Fibroblast of pulmonary artery (primary cell): ENCODE measurements around the gene HHAT.

Experiments used
- DNase-seq: peaks from one replicate; pipeline ENCODE4 v3.0.0-alpha.2; 2010; ENCODE audit warnings: low read depth
- H3K4me3 ChIP-seq: replicated peaks from 2 replicates; pipeline ENCODE4 v1.5.1; 2011; ENCODE audit warnings: low read depth, mild to moderate bottlenecking, control low read depth, low read length, moderate library complexity
- TF ChIP-seq, protein P1 (sequence below): IDR thresholded peaks from 2 replicates; pipeline ENCODE4 v1.5.1; 2011; ENCODE audit warnings: mild to moderate bottlenecking, control low read depth, low read length, inconsistent platforms; ENCODE audit errors: missing control alignments

Gene HHAT

DNA sequence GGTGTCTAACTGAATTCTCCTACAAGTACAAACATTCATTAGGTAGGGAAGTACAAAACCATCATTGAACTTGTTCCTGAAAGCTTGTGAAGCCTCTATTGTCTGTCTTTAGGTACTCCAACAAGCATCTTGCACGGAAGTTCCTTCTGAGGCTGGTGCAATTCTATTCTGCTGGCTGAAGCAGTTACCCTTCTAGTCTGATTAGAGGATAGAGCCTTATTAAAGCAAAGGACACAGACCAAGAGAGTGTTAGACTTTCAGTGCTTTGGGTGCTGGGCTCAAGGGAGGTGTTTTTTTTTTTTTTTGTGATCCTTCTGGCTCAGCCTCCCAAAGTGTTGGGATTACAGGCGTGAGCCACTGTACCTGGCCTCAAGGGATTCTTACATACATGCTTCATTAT lies 43.8 kb downstream of the HHAT start:
- no peak for DNase-seq
- no peak overlapping the region for H3K4me3 ChIP-seq
- TF ChIP-seq, protein P1, sequence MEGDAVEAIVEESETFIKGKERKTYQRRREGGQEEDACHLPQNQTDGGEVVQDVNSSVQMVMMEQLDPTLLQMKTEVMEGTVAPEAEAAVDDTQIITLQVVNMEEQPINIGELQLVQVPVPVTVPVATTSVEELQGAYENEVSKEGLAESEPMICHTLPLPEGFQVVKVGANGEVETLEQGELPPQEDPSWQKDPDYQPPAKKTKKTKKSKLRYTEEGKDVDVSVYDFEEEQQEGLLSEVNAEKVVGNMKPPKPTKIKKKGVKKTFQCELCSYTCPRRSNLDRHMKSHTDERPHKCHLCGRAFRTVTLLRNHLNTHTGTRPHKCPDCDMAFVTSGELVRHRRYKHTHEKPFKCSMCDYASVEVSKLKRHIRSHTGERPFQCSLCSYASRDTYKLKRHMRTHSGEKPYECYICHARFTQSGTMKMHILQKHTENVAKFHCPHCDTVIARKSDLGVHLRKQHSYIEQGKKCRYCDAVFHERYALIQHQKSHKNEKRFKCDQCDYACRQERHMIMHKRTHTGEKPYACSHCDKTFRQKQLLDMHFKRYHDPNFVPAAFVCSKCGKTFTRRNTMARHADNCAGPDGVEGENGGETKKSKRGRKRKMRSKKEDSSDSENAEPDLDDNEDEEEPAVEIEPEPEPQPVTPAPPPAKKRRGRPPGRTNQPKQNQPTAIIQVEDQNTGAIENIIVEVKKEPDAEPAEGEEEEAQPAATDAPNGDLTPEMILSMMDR, result no peak

DNA sequence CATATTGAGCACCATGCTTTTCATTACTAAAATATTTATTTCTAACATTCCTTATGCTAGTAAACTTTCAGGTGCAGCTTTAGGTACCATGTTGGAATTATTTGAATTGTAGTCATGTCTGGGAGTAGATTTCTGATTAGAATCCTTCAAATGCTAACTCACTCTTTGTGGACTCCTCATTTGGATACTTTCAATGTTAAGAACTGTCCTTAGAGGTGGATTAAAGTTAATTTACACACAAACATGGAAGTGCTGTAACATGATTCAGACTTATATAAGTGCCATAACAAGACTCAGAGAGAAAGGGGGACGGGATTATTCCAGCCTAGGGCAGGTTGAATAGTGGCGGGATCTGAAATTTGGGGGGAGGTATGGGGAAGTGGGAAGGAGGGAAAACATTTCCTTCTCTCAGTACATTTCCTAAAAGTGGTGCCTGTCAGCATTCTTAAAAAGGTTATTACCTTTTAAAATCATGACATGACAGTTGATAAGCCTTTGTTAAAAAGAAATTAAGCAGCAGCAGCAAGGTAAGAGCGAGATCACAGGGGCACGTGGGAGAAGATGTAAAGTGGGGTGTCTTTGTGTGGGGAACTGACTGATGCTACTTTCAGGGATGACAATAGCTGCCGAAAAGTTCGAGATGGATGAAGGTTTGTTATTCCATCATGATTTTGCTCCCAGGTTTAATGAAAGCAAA lies 44.4 kb downstream of the HHAT start:
- TF ChIP-seq, protein P1, result no peak
- no peak for DNase-seq

DNA sequence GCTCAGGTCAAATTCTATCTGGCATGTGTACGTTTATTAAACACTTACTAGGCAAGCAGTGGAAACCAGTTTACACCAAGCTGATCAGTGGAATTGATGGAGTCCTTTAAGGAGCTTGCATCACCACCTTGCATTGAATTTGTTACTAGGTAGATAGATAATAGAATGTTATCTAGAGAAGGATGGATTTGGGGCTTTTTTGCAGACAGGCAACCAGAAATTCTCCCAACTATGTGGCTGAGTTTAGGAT lies 44.9 kb downstream of the HHAT start:
- TF ChIP-seq, protein P1, result no peak
- DNase-seq, result no peak
- peak overlapping the region; percentile 12 for H3K4me3 ChIP-seq

More for the DNA sequence above, 44.4 kb downstream of the HHAT start:
- H3K4me3 ChIP-seq, result no peak overlapping the region

DNA sequence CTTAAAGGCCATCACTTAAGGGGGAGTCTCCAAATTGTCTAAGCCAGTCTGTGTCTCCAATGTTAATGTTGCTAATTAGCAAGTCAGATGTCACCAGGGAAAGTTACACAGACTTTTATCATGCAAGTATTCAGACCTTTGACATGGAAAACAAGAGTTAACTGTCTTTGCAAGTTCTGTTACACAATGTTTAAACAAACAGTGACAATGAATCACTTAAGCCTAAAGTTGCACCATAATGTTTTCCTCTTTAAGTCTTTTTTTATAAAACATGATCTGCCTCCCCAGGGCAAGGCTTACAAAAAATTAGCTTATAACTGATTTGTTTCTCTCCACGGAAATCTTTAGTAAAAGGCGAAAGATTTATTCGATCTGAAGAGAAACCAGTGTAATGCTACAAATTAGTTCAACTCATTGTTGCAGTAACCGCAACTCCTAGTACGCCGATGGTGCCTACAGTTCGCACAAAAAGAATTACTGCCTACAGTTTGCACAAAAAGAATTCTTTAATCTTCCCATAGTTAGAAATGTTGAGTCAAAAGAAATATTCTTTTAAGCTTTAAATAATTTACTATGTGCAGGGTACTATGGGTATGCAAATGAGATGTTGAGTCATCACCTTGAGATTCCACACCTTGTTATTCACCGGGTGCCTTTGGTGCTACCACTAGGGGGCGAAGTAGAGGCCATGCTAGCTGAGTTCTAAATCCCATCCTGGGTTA lies 45.3 kb downstream of the HHAT start:
- TF ChIP-seq, protein P1, result peak; percentile 95
- peak; percentile 89 for DNase-seq
- H3K4me3 ChIP-seq, result peak overlapping the region; percentile 12

DNA sequence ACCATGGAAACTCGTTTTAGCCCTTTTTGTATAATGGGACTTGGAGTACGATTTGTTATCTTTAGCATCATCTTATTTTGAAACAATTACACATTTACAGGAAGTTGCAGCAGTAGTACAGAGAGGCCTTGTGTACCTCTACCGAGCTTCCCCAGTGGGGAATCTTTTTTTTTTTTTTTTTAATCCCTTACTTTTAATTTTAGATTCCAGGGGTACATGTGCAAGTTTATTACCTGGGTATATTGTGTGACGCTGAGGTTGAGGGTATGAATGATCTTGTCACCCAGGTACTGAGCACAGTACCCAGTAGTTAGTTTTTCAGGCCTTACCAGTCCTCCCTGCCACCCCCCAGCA lies 45.9 kb downstream of the HHAT start:
- TF ChIP-seq, protein P1, result no peak
- H3K4me3 ChIP-seq, result no peak overlapping the region
- DNase-seq, result no peak

DNA sequence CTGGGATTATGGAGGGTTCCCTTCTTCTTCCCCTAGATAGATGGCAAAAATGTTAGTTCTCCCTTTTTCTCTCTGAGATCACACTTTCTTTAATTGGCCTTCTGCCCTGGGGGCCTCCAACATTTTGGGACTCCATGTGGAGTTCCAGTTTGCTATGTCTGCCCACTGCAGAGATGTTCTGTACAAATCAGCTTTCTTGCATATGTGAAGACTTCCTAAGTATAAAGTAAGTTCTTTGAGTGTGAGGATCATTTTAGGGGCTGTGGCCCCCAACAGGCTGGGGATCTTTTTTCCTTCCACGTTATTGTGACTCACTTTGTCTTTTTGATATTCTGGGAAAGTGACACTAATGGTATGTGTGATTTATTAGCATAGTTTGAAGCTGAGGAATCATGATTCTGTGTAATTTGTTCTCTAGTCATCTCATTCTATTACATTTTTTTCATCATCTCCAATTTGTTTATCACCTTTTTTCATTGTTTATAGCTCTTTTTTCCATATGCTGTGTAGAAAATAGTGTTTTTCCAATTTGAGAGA lies 48.2 kb downstream of the HHAT start:
- TF ChIP-seq, protein P1, result no peak
- no peak for DNase-seq
- H3K4me3 ChIP-seq, result no peak overlapping the region
